ENCODE measurements around the gene ZNF281.
A peak's percentile ranks its signal among the peaks of the same experiment; 100 is the strongest.

ZNF281 gene, protein sequence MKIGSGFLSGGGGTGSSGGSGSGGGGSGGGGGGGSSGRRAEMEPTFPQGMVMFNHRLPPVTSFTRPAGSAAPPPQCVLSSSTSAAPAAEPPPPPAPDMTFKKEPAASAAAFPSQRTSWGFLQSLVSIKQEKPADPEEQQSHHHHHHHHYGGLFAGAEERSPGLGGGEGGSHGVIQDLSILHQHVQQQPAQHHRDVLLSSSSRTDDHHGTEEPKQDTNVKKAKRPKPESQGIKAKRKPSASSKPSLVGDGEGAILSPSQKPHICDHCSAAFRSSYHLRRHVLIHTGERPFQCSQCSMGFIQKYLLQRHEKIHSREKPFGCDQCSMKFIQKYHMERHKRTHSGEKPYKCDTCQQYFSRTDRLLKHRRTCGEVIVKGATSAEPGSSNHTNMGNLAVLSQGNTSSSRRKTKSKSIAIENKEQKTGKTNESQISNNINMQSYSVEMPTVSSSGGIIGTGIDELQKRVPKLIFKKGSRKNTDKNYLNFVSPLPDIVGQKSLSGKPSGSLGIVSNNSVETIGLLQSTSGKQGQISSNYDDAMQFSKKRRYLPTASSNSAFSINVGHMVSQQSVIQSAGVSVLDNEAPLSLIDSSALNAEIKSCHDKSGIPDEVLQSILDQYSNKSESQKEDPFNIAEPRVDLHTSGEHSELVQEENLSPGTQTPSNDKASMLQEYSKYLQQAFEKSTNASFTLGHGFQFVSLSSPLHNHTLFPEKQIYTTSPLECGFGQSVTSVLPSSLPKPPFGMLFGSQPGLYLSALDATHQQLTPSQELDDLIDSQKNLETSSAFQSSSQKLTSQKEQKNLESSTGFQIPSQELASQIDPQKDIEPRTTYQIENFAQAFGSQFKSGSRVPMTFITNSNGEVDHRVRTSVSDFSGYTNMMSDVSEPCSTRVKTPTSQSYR

GRCh38 chr1:200409761-200410565 lies at the start of gene ZNF281:
Gene ZNF281 (minus strand): TSS chr1:200410036. CDS start chr1:200409705, 331 bp downstream.
- H3K4me2 ChIP-seq: peak within 1 kb of the TSS; percentile 89 to 98 (median 95)
- no peak for TF ChIP-seq Cebpa-rat (IDR thresholded peaks at IDR 0.05)
- H3K9me3 ChIP-seq (replicated peaks in 1 of 11): peaks cover 0 to 30% (median 19%) of the 10 kb centered on the region in 11 experiments; a peak in 17 of 22 replicates
- peaks cover 0 to 43% (median 32%) of the 10 kb centered on the region in 11 experiments; a peak in 14 of 22 replicates for H4K20me1 ChIP-seq
- H3K4me1 ChIP-seq: peaks cover 30 to 48% (median 43%) of the 10 kb centered on the region in 10 experiments
- H3K27ac ChIP-seq: peak within 1 kb of the TSS; percentile 83 to 95 (median 93)
- peak within 1 kb of the TSS; percentile 91 to 98 (median 94) for H3K9ac ChIP-seq
- H3K27me3 ChIP-seq: no peaks in the 10 kb centered on the region
- peak within 1 kb of the TSS; percentile 88 to 99 (median 94) for H3K4me3 ChIP-seq
- H3K36me3 ChIP-seq: peaks cover 6 to 42% (median 40%) of the 10 kb centered on the region in 11 experiments; a peak in 21 of 22 replicates

DNA sequence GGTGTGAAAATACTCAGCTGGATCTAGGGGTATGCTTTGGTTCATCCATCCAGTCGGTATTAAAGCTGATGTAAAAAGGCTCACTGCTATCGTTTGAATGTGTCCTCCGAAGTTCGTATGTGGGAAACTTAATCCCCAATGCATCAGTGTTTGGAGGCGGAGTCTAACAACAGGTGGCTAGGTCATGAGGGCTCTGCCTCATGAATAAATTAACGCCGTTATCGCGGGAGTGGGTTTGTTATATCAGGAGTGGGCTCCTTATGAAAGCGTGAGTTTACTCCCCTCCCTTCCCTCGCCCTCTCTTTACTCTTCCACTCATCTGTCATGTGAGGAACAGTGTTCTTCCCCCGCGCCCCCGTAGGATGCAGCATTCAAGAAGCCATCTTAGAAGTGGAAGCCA lies 48.9 kb upstream of the ZNF281 start:
- Histone ChIP-seq H4K20me1 (no peaks in the 10 kb centered on the region), H3K9ac (no peak overlapping the region), H3K27ac (no peak overlapping the region), H3K4me3 (no peak overlapping the region), H3K27me3 (no peaks in the 10 kb centered on the region), H3K4me2 (no peak overlapping the region), H3K4me1 (peaks cover 0 to 5% (median 3%) of the 10 kb centered on the region in 10 experiments; a peak in 11 of 20 replicates), H3K36me3 (no peaks in the 10 kb centered on the region), H3K9me3 (replicated peaks in 1 of 11) (no peaks in the 10 kb centered on the region; a peak in 1 of 22 replicates)
- no peak for TF ChIP-seq Cebpa-rat (IDR thresholded peaks at IDR 0.05)

DNA sequence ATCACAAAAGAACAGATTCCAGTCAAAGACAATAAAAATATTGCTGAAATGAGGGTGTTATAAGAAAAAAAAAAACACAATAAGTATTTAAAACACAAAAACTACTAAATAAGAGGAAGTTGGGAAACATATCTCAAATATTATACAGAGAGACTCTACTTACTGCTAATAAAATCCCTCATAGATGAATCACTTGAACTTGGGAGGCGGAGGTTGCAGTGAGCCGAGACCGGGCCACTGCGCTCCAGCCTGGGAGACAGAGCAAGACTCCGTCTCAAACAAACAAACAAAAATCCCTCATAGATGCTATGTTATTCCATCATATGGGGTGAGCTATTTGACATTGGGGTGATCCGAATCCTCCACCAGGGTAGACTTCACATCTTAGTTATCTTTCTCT lies 48.0 kb upstream of the ZNF281 start:
- Histone ChIP-seq H3K27me3 (no peaks in the 10 kb centered on the region), H3K4me3 (no peak overlapping the region), H4K20me1 (no peaks in the 10 kb centered on the region), H3K4me2 (no peak overlapping the region), H3K4me1 (peaks cover 0 to 15% (median 12%) of the 10 kb centered on the region in 10 experiments; a peak in 15 of 20 replicates), H3K9ac (no peak overlapping the region), H3K27ac (no peak overlapping the region), H3K9me3 (replicated peaks in 1 of 11) (no peaks in the 10 kb centered on the region; a peak in 1 of 22 replicates), H3K36me3 (no peaks in the 10 kb centered on the region)
- TF ChIP-seq Cebpa-rat (IDR thresholded peaks at IDR 0.05): no peak

DNA sequence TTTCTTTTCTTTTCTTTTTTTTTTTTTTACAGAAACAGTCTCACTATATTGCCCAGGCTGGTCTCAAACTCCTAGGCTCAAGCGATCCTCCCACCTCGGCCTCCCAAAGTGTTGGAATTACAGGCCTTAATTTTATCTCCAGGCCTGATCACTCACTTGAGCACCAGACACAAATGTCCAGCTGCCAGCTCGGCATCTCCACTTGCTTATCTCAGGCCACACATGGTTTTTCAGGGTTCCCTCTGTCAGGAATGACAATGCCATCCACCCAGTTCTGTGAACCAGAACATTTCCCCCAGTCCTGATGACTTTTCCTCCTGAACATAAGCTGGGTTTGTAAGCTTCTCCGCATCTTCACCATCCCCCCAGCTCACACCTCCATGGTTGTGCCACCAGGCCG lies 44.6 kb upstream of the ZNF281 start:
- Histone ChIP-seq H4K20me1 (no peaks in the 10 kb centered on the region), H3K9ac (no peak overlapping the region), H3K27ac (peak overlapping the region in 1 of 11 experiments; percentile 15; a peak in 1 of 22 replicates), H3K4me3 (no peak overlapping the region), H3K36me3 (no peaks in the 10 kb centered on the region), H3K27me3 (no peaks in the 10 kb centered on the region), H3K4me2 (peak overlapping the region in 2 of 11 experiments; percentile 54 to 68; a peak in 2 of 22 replicates), H3K9me3 (replicated peaks in 1 of 11) (no peaks in the 10 kb centered on the region; a peak in 1 of 22 replicates), H3K4me1 (peaks cover 0 to 18% (median 13%) of the 10 kb centered on the region in 10 experiments; a peak in 15 of 20 replicates)
- no peak for TF ChIP-seq Cebpa-rat (IDR thresholded peaks at IDR 0.05)

GRCh38 chr1:200453553-200453905 lies 43.7 kb upstream of the ZNF281 start:
- TF ChIP-seq Cebpa-rat (IDR thresholded peaks at IDR 0.05): peak in 5 of 11 experiments; percentile 9 to 52 (median 22); a peak in 3 of 22 replicates
- peak overlapping the region in 1 of 10 experiments; percentile 16; a peak in 1 of 20 replicates for H3K4me3 ChIP-seq
- no peaks in the 10 kb centered on the region for H3K9me3 ChIP-seq (replicated peaks in 1 of 11)
- peaks cover 0 to 18% (median 13%) of the 10 kb centered on the region in 10 experiments; a peak in 15 of 20 replicates for H3K4me1 ChIP-seq
- peak overlapping the region in 6 of 11 experiments; percentile 7 to 45 (median 32); a peak in 9 of 22 replicates for H3K27ac ChIP-seq
- peak overlapping the region in 10 of 11 experiments; percentile 6 to 76 (median 52); a peak in 15 of 22 replicates for H3K4me2 ChIP-seq
- H3K27me3 ChIP-seq: no peaks in the 10 kb centered on the region
- no peaks in the 10 kb centered on the region for H4K20me1 ChIP-seq
- no peak overlapping the region for H3K9ac ChIP-seq
- H3K36me3 ChIP-seq: no peaks in the 10 kb centered on the region

DNA sequence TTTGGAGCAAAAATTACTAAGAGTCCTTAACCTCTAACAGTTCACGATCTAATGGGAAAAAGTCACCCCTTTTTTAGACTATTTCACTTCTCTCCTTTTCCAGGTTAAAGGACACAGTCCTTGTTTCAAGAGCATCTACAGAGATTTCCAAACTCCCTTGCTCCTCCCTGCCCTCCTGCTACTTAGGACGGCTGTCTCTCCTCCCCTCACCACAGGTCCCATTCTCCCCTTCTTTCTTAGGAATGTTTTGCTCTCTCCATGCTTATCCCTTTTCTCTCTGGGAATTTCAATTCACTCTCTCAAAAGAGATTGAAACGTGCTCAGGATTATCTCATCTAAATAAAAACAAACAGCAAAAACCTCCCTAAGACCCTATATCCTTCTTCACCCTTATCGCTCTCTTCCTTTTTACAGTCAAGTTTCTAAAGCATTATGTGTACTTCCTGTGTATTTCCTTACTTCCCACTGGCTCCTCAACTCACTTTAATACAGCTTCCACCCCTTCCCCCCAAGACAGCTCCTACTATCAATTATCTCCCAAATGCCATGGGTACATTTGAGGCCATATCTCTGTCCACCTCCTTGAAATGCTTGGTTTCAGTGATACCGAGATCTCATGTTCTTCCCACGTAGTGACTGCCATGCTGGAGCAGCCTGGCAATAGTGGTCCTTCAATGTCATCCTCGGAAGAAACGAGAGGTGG lies 43.2 kb upstream of the ZNF281 start:
- Histone ChIP-seq H3K4me1 (peaks cover 0 to 18% (median 13%) of the 10 kb centered on the region in 10 experiments; a peak in 15 of 20 replicates), H3K9ac (no peak overlapping the region), H3K9me3 (replicated peaks in 1 of 11) (no peaks in the 10 kb centered on the region), H3K4me3 (peak overlapping the region in 1 of 10 experiments; percentile 16; a peak in 1 of 20 replicates), H3K27ac (peak overlapping the region in 6 of 11 experiments; percentile 3 to 45 (median 32); a peak in 9 of 22 replicates), H4K20me1 (no peaks in the 10 kb centered on the region), H3K4me2 (peak overlapping the region in 10 of 11 experiments; percentile 6 to 76 (median 52); a peak in 15 of 22 replicates), H3K36me3 (no peaks in the 10 kb centered on the region), H3K27me3 (no peaks in the 10 kb centered on the region)
- no peak for TF ChIP-seq Cebpa-rat (IDR thresholded peaks at IDR 0.05)

DNA sequence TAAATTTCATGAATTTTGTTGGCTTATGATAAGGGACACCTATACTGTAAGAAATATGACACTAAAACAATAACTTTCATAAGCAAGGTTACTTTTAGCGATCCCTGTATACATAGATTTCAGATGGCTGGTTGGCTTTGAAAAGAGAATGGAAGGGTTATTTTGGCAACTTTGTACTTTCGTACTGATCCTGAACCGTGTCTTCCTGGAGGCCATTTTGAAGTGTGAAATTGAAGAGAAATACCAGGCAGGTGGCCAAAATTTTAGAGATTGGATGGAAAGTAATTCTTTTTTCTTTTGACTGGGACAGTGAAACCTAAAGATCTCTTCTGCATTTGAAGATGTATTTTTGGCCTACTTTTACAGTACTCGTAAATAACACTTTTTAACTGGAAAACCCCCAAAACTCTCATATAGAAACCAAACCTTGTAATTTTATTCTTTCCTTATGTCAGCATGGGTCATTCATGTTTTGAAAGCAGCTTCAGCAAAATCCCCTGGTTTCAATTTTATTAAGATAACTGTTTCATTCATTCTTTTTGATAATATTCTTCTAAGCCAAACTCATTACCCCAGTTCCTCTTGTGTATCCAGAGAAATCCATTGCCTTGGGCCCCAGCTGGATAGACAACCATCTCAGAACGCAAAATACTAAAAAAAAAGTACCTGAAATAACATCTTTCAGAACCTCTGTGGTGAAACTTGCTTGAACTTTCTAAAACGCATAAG lies 38.4 kb upstream of the ZNF281 start:
- Histone ChIP-seq H3K9ac (no peak overlapping the region), H3K27me3 (no peaks in the 10 kb centered on the region), H3K4me1 (peaks cover 0 to 8% (median 5%) of the 10 kb centered on the region in 10 experiments; a peak in 15 of 20 replicates), H4K20me1 (no peaks in the 10 kb centered on the region), H3K4me2 (no peak overlapping the region), H3K36me3 (no peaks in the 10 kb centered on the region), H3K27ac (no peak overlapping the region), H3K4me3 (no peak overlapping the region), H3K9me3 (replicated peaks in 1 of 11) (no peaks in the 10 kb centered on the region)
- TF ChIP-seq Cebpa-rat (IDR thresholded peaks at IDR 0.05): no peak
